ENCODE data around the gene FLT1. TPM values are rescaled to one million over a fixed set of nuclear protein-coding genes. Genes with fewer than 3 reads are reported as not detected.

FLT1 gene
- total RNA-seq, 4 donors from 2014 or later: 11.1 to 37.9 (median 21.7) TPM

GRCh38 chr13:28497143-28497876 lies 2.4 kb upstream of the FLT1 start:
- Histone ChIP-seq H3K36me3 (no peaks in the 10 kb centered on the region), H3K4me1 (peaks cover 0 to 26% (median 12%) of the 10 kb centered on the region in 3 donors), H3K4me3 (no peak overlapping the region), H3K27ac (no peak overlapping the region), H3K27me3 (peaks cover 68% of the 10 kb centered on the region), H3K9me3 (no peaks in the 10 kb centered on the region)
- TF ChIP-seq POLR2A (IDR thresholded peaks at IDR 0.05) (no peak), CTCF (IDR thresholded peaks at IDR 0.05) (no peak), POLR2AphosphoS5 (IDR thresholded peaks at IDR 0.05) (no peak), EP300 (IDR thresholded peaks at IDR 0.05) (no peak)
- ATAC-seq: no peak
- 72 to 73% methylated on average over 4 of the region's 4 CpGs for WGBS, 2 donors (ENCODE audit: low coverage in 1 of 2)

GRCh38 chr13:28496188-28496564 lies 1.2 kb upstream of the FLT1 start:
- H3K9me3 ChIP-seq: no peaks in the 10 kb centered on the region
- peak overlapping the region in 2 of 4 donors; percentile 55 to 82 for H3K27ac ChIP-seq
- WGBS, 2 donors (ENCODE audit: low coverage in 1 of 2): 39 to 50% methylated on average over 2 to 7 of the region's 10 CpGs
- H3K4me3 ChIP-seq: no peak overlapping the region
- peaks cover 76% of the 10 kb centered on the region for H3K27me3 ChIP-seq
- peaks cover 0 to 26% (median 12%) of the 10 kb centered on the region in 3 donors for H3K4me1 ChIP-seq
- ATAC-seq: no peak
- TF ChIP-seq POLR2A (IDR thresholded peaks at IDR 0.05) (no peak), EP300 (IDR thresholded peaks at IDR 0.05) (no peak), CTCF (IDR thresholded peaks at IDR 0.05) (no peak), POLR2AphosphoS5 (IDR thresholded peaks at IDR 0.05) (no peak)
- no peaks in the 10 kb centered on the region for H3K36me3 ChIP-seq

GRCh38 chr13:28495538-28496187 lies 735 bp upstream of the FLT1 start:
- peaks cover 81% of the 10 kb centered on the region for H3K27me3 ChIP-seq
- 6 to 17% methylated on average over 7 to 13 of the region's 33 CpGs for WGBS, 2 donors (ENCODE audit: low coverage in 1 of 2)
- peak overlapping the region in 3 of 4 donors; percentile 40 to 82 (median 55) for H3K27ac ChIP-seq
- no peaks in the 10 kb centered on the region for H3K9me3 ChIP-seq
- H3K4me1 ChIP-seq: peaks cover 0 to 26% (median 12%) of the 10 kb centered on the region in 3 donors
- no peaks in the 10 kb centered on the region for H3K36me3 ChIP-seq
- TF ChIP-seq POLR2AphosphoS5 (IDR thresholded peaks at IDR 0.05) (no peak), CTCF (IDR thresholded peaks at IDR 0.05) (no peak), POLR2A (IDR thresholded peaks at IDR 0.05) (no peak), EP300 (IDR thresholded peaks at IDR 0.05) (no peak)
- H3K4me3 ChIP-seq: peak overlapping the region in 1 of 2 donors; percentile 51
- ATAC-seq: no peak

- ATAC-seq: peak; percentile 2
- peaks cover 0 to 26% (median 12%) of the 10 kb centered on the region in 3 donors for H3K4me1 ChIP-seq
- no peak for TF ChIP-seq EP300 (IDR thresholded peaks at IDR 0.05)
- TF ChIP-seq CTCF (IDR thresholded peaks at IDR 0.05): no peak
- TF ChIP-seq POLR2A (IDR thresholded peaks at IDR 0.05): no peak
- H3K4me3 ChIP-seq: peak overlapping the region; percentile 19 to 51
- no peaks in the 10 kb centered on the region for H3K36me3 ChIP-seq
- H3K9me3 ChIP-seq: no peaks in the 10 kb centered on the region
- peak overlapping the region in 3 of 4 donors; percentile 40 to 82 (median 44) for H3K27ac ChIP-seq
- peaks cover 94% of the 10 kb centered on the region for H3K27me3 ChIP-seq
- no CpG with 5 or more reads among the region's 30 CpGs for WGBS, 2 donors (ENCODE audit: low coverage in 1 of 2)
Observed at GRCh38 chr13:28494504-28494777, 487 bp downstream of the FLT1 start.
